Smooth muscle cell (in vitro differentiated cells): Measurements from ENCODE around the gene CLDN22. TPM values are rescaled to one million over a fixed set of nuclear protein-coding genes. Genes with fewer than 3 reads are reported as not detected.
A peak's percentile ranks its signal among the peaks of the same experiment; 100 is the strongest.

Experiments
- DNase-seq: peaks from one replicate; lab custom pipeline; 2025; ENCODE audit not compliant: unreplicated experiment; lab: John Stamatoyannopoulos, UW
- H2AFZ ChIP-seq: fragments of 200-600 bp; sonication (generic); 2 replicates; pipeline ENCODE4 v1.6.0; 2016; ENCODE audit warnings: antibody characterized with exemption, low read depth, mild to moderate bottlenecking
- H3F3A ChIP-seq: fragments of 200-600 bp; sonication (generic); 2 replicates; pipeline ENCODE4 v1.6.0; 2017; ENCODE audit warnings: antibody characterized with exemption, low read depth
- H3K27ac ChIP-seq: fragments of 200-600 bp; sonication (generic); 2 replicates; pipeline ENCODE4 v1.5.1; 2016; ENCODE audit warnings: low read depth, mild to moderate bottlenecking
- H3K27me3 ChIP-seq: fragments of 200-600 bp; sonication (generic); 2 replicates; pipeline ENCODE4 v1.6.1; 2016; ENCODE audit warnings: low read depth, mild to moderate bottlenecking
- H3K36me3 ChIP-seq: fragments of 200-600 bp; sonication (generic); 2 replicates; pipeline ENCODE4 v1.5.1; 2016; ENCODE audit warnings: low read depth
- H3K4me1 ChIP-seq: fragments of 200-600 bp; sonication (generic); 2 replicates; pipeline ENCODE4 v1.5.1; 2016; ENCODE audit warnings: low read depth
- H3K4me2 ChIP-seq: fragments of 200-600 bp; sonication (generic); 2 replicates; pipeline ENCODE4 v1.6.0; 2016; ENCODE audit warnings: mild to moderate bottlenecking
- H3K4me3 ChIP-seq: fragments of 200-600 bp; sonication (generic); 2 replicates; pipeline ENCODE4 v1.5.1; 2016; ENCODE audit warnings: mild to moderate bottlenecking
- H3K79me2 ChIP-seq: fragments of 200-600 bp; sonication (generic); 2 replicates; pipeline ENCODE4 v1.6.0; 2016; ENCODE audit warnings: low read depth, mild to moderate bottlenecking
- H3K9ac ChIP-seq: fragments of 200-600 bp; sonication (generic); 2 replicates; pipeline ENCODE4 v1.6.0; 2016; ENCODE audit warnings: low read depth
- H3K9me3 ChIP-seq: fragments of 200-600 bp; sonication (generic); replicated peaks from 2 replicates; pipeline ENCODE4 v1.5.1; 2016; ENCODE audit warnings: low read depth
- H4K20me1 ChIP-seq: fragments of 200-600 bp; sonication (generic); 2 replicates; pipeline ENCODE4 v1.6.0; 2016; ENCODE audit warnings: low read depth
- WGBS: methylation state at CpG from one replicate; pipeline ENCODE4 v1.1.7; 2016; ENCODE audit warnings: low lambda C conversion rate; 5-methylcytosine and 5-hydroxymethylcytosine counted together
- polyA plus RNA-seq: library from polyadenylated mRNA; unstranded; fragments of >200 nt; fragmentation: Nextera tagmentation; extraction: Ambion mirVana; gene quantifications from 2 replicates; pipeline ENCODE4 v1.2.1, GENCODE V29; 2016
- total RNA-seq: library from RNA; depleted of rRNA; stranded (reverse); fragments of >200 nt; gene quantifications from 2 replicates; pipeline ENCODE4 v1.2.3, GENCODE V29; 2014
- TF ChIP-seq, protein P1 (sequence below): fragments of 200-600 bp; sonication (generic); IDR thresholded peaks from 2 replicates; pipeline ENCODE4 v1.5.1; 2017; ENCODE audit warnings: borderline replicate concordance, mild to moderate bottlenecking, antibody characterized with exemption; ENCODE audit not compliant: insufficient read depth, poor library complexity, severe bottlenecking

Gene CLDN22
- total and polyA plus RNA-seq, 2 experiments from 2014 or later = 0.08 TPM; not detected in 1

GRCh38 chr4:183337833-183338232, 17.8 kb upstream of the CLDN22 start:
- Histone ChIP-seq H3K36me3 (no peaks in the 10 kb centered on the region), H3F3A (no peaks in the 10 kb centered on the region), H3K4me3 (no peak overlapping the region), H3K4me1 (peaks cover 12% of the 10 kb centered on the region), H3K4me2 (no peak overlapping the region), H3K9me3 (no peaks in the 10 kb centered on the region), H3K27me3 (no peaks in the 10 kb centered on the region), H3K9ac (no peak overlapping the region), H3K79me2 (no peaks in the 10 kb centered on the region), H2AFZ (no peak overlapping the region), H3K27ac (no peak overlapping the region), H4K20me1 (no peaks in the 10 kb centered on the region)
- no peak for DNase-seq
- WGBS = 95% methylated on average over 7 of the region's 7 CpGs
- TF ChIP-seq, protein P1, sequence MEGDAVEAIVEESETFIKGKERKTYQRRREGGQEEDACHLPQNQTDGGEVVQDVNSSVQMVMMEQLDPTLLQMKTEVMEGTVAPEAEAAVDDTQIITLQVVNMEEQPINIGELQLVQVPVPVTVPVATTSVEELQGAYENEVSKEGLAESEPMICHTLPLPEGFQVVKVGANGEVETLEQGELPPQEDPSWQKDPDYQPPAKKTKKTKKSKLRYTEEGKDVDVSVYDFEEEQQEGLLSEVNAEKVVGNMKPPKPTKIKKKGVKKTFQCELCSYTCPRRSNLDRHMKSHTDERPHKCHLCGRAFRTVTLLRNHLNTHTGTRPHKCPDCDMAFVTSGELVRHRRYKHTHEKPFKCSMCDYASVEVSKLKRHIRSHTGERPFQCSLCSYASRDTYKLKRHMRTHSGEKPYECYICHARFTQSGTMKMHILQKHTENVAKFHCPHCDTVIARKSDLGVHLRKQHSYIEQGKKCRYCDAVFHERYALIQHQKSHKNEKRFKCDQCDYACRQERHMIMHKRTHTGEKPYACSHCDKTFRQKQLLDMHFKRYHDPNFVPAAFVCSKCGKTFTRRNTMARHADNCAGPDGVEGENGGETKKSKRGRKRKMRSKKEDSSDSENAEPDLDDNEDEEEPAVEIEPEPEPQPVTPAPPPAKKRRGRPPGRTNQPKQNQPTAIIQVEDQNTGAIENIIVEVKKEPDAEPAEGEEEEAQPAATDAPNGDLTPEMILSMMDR = no peak

- TF ChIP-seq, protein P1 = no peak
- Histone ChIP-seq H3K9me3 (no peaks in the 10 kb centered on the region), H3F3A (no peaks in the 10 kb centered on the region), H3K79me2 (no peaks in the 10 kb centered on the region), H4K20me1 (no peaks in the 10 kb centered on the region), H2AFZ (no peak overlapping the region), H3K4me1 (peaks cover 12% of the 10 kb centered on the region), H3K27ac (no peak overlapping the region), H3K9ac (no peak overlapping the region), H3K36me3 (no peaks in the 10 kb centered on the region), H3K4me3 (no peak overlapping the region), H3K4me2 (no peak overlapping the region), H3K27me3 (no peaks in the 10 kb centered on the region)
- 94% methylated on average over 9 of the region's 9 CpGs for WGBS
- no peak for DNase-seq
Measured at GRCh38 chr4:183337349-183337748, 17.3 kb upstream of the CLDN22 start.

GRCh38 chr4:183335369-183335940, 15.4 kb upstream of the CLDN22 start:
- Histone ChIP-seq H4K20me1 (no peaks in the 10 kb centered on the region), H3K9ac (no peak overlapping the region), H3K4me2 (peak overlapping the region; percentile 32), H3K4me1 (peaks cover 12% of the 10 kb centered on the region), H2AFZ (no peak overlapping the region), H3K36me3 (no peaks in the 10 kb centered on the region), H3K79me2 (no peaks in the 10 kb centered on the region), H3K4me3 (no peak overlapping the region), H3K27me3 (no peaks in the 10 kb centered on the region), H3K9me3 (no peaks in the 10 kb centered on the region), H3K27ac (peak overlapping the region; percentile 73), H3F3A (no peaks in the 10 kb centered on the region)
- TF ChIP-seq, protein P1 = no peak
- WGBS = 66% methylated on average over 3 of the region's 3 CpGs
- DNase-seq = no peak

- no peaks in the 10 kb centered on the region for H3F3A ChIP-seq
- DNase-seq = no peak
- H3K4me2 ChIP-seq = peak overlapping the region; percentile 32
- no peaks in the 10 kb centered on the region for H3K36me3 ChIP-seq
- no peaks in the 10 kb centered on the region for H3K9me3 ChIP-seq
- no peak overlapping the region for H3K4me3 ChIP-seq
- no peak overlapping the region for H3K9ac ChIP-seq
- 44% methylated on average over 6 of the region's 6 CpGs for WGBS
- no peaks in the 10 kb centered on the region for H3K79me2 ChIP-seq
- no peak overlapping the region for H2AFZ ChIP-seq
- TF ChIP-seq, protein P1 = no peak
- H3K4me1 ChIP-seq = peaks cover 12% of the 10 kb centered on the region
- H3K27ac ChIP-seq = peak overlapping the region; percentile 47
- no peaks in the 10 kb centered on the region for H4K20me1 ChIP-seq
- H3K27me3 ChIP-seq = no peaks in the 10 kb centered on the region
Measured at GRCh38 chr4:183333983-183334382, 13.9 kb upstream of the CLDN22 start.
